ENCODE results near the gene CRYAA.
"Not testable (repeated sequence)": the region's sequence is repeated elsewhere in the genome, so short reads cannot be mapped to it uniquely, and the experiment has no call there.

The CRYAA gene

GRCh38 chr21:43181033-43181432 lies 12.2 kb downstream of the CRYAA start:
- H2AFZ ChIP-seq (ENCODE audit: low read length); H3K9me3 ChIP-seq (replicated peaks; ENCODE audit: insufficient read depth, low read length); H3K4me1 ChIP-seq (ENCODE audit: low read length); H3K79me2 ChIP-seq (ENCODE audit: low read length); H4K20me1 ChIP-seq (ENCODE audit: insufficient read depth, low read length); H3K36me3 ChIP-seq (replicated peaks; ENCODE audit: insufficient read depth, low read length); DNase-seq; H3K27me3 ChIP-seq (replicated peaks; ENCODE audit: insufficient read depth, low read length); H3K4me3 ChIP-seq (ENCODE audit: low read length); H3K4me2 ChIP-seq (ENCODE audit: low read depth, low read length); H3K9ac ChIP-seq (ENCODE audit: low read length); H3K27ac ChIP-seq (ENCODE audit: low read length); H3K9me2 ChIP-seq (replicated peaks; ENCODE audit: insufficient read depth, low read length); H3F3A ChIP-seq (ENCODE audit: insufficient read depth, low read length): not testable (repeated sequence)

- H3K9me2 ChIP-seq (replicated peaks; ENCODE audit: insufficient read depth, low read length); DNase-seq; H3K9me3 ChIP-seq (replicated peaks; ENCODE audit: insufficient read depth, low read length); H3K9ac ChIP-seq (ENCODE audit: low read length); H3K4me2 ChIP-seq (ENCODE audit: low read depth, low read length); H3K36me3 ChIP-seq (replicated peaks; ENCODE audit: insufficient read depth, low read length); H3K4me3 ChIP-seq (ENCODE audit: low read length); H4K20me1 ChIP-seq (ENCODE audit: insufficient read depth, low read length); H3K27ac ChIP-seq (ENCODE audit: low read length); H3F3A ChIP-seq (ENCODE audit: insufficient read depth, low read length); H3K79me2 ChIP-seq (ENCODE audit: low read length); H2AFZ ChIP-seq (ENCODE audit: low read length); H3K4me1 ChIP-seq (ENCODE audit: low read length): not testable (repeated sequence)
- peaks cover 16% of the 10 kb centered on the region for H3K27me3 ChIP-seq (replicated peaks; ENCODE audit: insufficient read depth, low read length)
Observed at GRCh38 chr21:43187268-43187667, 18.5 kb downstream of the CRYAA start.

- Histone ChIP-seq H3K27me3 (replicated peaks; ENCODE audit: insufficient read depth, low read length) (peaks cover 16% of the 10 kb centered on the region), H4K20me1 (ENCODE audit: insufficient read depth, low read length) (no peaks in the 10 kb centered on the region), H3K9ac (ENCODE audit: low read length) (no peak overlapping the region), H3K4me2 (ENCODE audit: low read depth, low read length) (no peak overlapping the region), H3K4me3 (ENCODE audit: low read length) (no peak overlapping the region), H3F3A (ENCODE audit: insufficient read depth, low read length) (no peaks in the 10 kb centered on the region), H3K79me2 (ENCODE audit: low read length) (no peaks in the 10 kb centered on the region), H3K27ac (ENCODE audit: low read length) (no peak overlapping the region), H3K9me3 (replicated peaks; ENCODE audit: insufficient read depth, low read length) (no peaks in the 10 kb centered on the region), H3K36me3 (replicated peaks; ENCODE audit: insufficient read depth, low read length) (no peaks in the 10 kb centered on the region), H3K4me1 (ENCODE audit: low read length) (no peaks in the 10 kb centered on the region), H3K9me2 (replicated peaks; ENCODE audit: insufficient read depth, low read length) (no peaks in the 10 kb centered on the region), H2AFZ (ENCODE audit: low read length) (no peak overlapping the region)
- TF ChIP-seq EZH2phosphoT487 (IDR thresholded peaks at IDR 0.05; ENCODE audit: low read length) (no peak), CTCF (IDR thresholded peaks at IDR 0.05; ENCODE audit: low read length) (no peak), EZH2 (optimal IDR thresholded peaks at IDR 0.05; ENCODE audit: low read depth, low read length) (no peak)
- DNase-seq: no peak
Observed at GRCh38 chr21:43187715-43188114, 18.9 kb downstream of the CRYAA start.

GRCh38 chr21:43188181-43188580 lies 19.4 kb downstream of the CRYAA start:
- Histone ChIP-seq H3K27ac (ENCODE audit: low read length) (no peak overlapping the region), H4K20me1 (ENCODE audit: insufficient read depth, low read length) (no peaks in the 10 kb centered on the region), H3K36me3 (replicated peaks; ENCODE audit: insufficient read depth, low read length) (no peaks in the 10 kb centered on the region), H3K4me3 (ENCODE audit: low read length) (no peak overlapping the region), H3K9ac (ENCODE audit: low read length) (no peak overlapping the region), H3K79me2 (ENCODE audit: low read length) (no peaks in the 10 kb centered on the region), H3K27me3 (replicated peaks; ENCODE audit: insufficient read depth, low read length) (peaks cover 16% of the 10 kb centered on the region), H2AFZ (ENCODE audit: low read length) (no peak overlapping the region), H3K9me3 (replicated peaks; ENCODE audit: insufficient read depth, low read length) (no peaks in the 10 kb centered on the region), H3K4me1 (ENCODE audit: low read length) (no peaks in the 10 kb centered on the region), H3F3A (ENCODE audit: insufficient read depth, low read length) (no peaks in the 10 kb centered on the region), H3K9me2 (replicated peaks; ENCODE audit: insufficient read depth, low read length) (no peaks in the 10 kb centered on the region), H3K4me2 (ENCODE audit: low read depth, low read length) (no peak overlapping the region)
- no peak for TF ChIP-seq EZH2phosphoT487 (IDR thresholded peaks at IDR 0.05; ENCODE audit: low read length)
- TF ChIP-seq EZH2 (optimal IDR thresholded peaks at IDR 0.05; ENCODE audit: low read depth, low read length): no peak
- no peak for TF ChIP-seq CTCF (IDR thresholded peaks at IDR 0.05; ENCODE audit: low read length)
- no peak for DNase-seq
